ENCODE results near the gene ERICH3. TPM values are rescaled to one million over a fixed set of nuclear protein-coding genes. Genes with fewer than 3 reads are reported as not detected.

ERICH3 gene
- total RNA-seq, 4 donors from 2014 or later, result 0.13 TPM; not detected in 3

DNA sequence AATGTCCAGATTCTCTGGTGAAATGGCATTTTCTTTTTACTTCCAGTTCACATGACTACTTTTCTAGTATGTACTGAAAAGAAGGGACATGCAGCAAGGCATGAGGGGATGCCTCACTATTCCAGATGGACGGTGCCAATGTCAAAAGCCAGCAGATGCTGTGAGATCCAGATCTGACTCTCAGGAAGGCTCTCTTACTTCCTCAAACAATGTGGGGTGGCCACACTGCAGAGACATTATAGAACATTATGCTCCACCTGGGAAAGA lies 41.6 kb upstream of the ERICH3 start:
- WGBS, 2 donors (ENCODE audit: low coverage in 1 of 2), result 100% methylated on average over 1 of the region's 1 CpG; no CpG with 5 or more reads in 1 of the 2 donors

DNA sequence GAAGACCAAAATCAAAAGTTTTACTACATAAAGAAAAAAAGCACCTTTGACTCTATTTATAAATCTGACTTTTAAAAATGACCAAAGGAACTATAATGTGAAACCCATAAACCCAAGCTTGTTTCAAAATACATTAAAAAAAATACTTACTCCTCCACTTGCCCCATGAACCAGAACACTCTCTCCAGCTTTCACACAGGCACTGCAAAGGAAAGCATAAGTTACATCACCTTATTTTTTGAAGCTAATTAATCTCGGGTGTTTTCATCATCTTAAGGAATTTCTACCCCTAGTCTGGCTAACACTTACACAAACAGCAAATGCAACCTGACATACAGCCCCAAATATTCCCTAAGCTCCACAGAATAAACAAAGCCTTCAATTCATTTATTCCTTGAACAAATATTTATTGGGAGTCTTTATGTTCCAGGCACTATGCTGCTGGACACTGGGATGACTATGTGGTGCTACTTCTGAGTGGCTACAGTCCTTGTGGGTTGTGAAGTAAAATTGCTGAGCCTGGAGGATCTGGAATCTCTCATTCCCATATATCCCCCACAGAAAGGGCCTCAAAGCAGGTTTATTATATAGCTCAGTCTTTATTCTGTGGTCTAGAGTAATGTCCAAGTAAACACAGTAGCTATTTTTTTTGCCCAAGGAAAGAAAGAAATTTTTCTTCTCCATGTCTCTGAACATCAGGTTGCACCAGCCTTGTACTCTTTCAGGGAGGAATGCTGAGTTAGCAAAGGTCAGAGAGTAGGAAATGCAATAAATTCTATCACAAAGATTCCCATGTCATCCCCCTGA lies 41.0 kb upstream of the ERICH3 start:
- ATAC-seq, result peak; percentile 22
- Histone ChIP-seq H3K9me3 (no peaks in the 10 kb centered on the region), H3K27ac (peak overlapping the region in 3 of 4 donors; percentile 9 to 60 (median 59)), H3K36me3 (peaks cover 0 to 79% of the 10 kb centered on the region in 2 donors), H3K27me3 (no peaks in the 10 kb centered on the region), H3K4me1 (peaks cover 4 to 39% (median 6%) of the 10 kb centered on the region in 3 donors), H3K4me3 (no peak overlapping the region)
- WGBS, 2 donors (ENCODE audit: low coverage in 1 of 2), result 36 to 67% methylated on average over 1 of the region's 1 CpG
- peak; percentile 70 for TF ChIP-seq POLR2AphosphoS5 (IDR thresholded peaks at IDR 0.05)
- TF ChIP-seq POLR2A (IDR thresholded peaks at IDR 0.05), result no peak

More for the DNA sequence above, 41.6 kb upstream of the ERICH3 start:
- ATAC-seq, result no peak
- H3K4me3 ChIP-seq, result no peak overlapping the region
- peak overlapping the region in 2 of 4 donors; percentile 23 to 59 for H3K27ac ChIP-seq
- TF ChIP-seq POLR2A (IDR thresholded peaks at IDR 0.05) (no peak), POLR2AphosphoS5 (IDR thresholded peaks at IDR 0.05) (no peak), CTCF (IDR thresholded peaks at IDR 0.05) (no peak), EP300 (IDR thresholded peaks at IDR 0.05) (no peak)
- no peaks in the 10 kb centered on the region for H3K27me3 ChIP-seq
- H3K4me1 ChIP-seq, result peaks cover 4 to 39% (median 6%) of the 10 kb centered on the region in 3 donors
- no peaks in the 10 kb centered on the region for H3K9me3 ChIP-seq
- peaks cover 0 to 79% of the 10 kb centered on the region in 2 donors for H3K36me3 ChIP-seq

GRCh38 chr1:74713849-74714248 lies 40.3 kb upstream of the ERICH3 start:
- Histone ChIP-seq H3K36me3 (peaks cover 0 to 79% of the 10 kb centered on the region in 2 donors), H3K27ac (peak overlapping the region; percentile 57 to 69 (median 60))

GRCh38 chr1:74712881-74713280 lies 39.3 kb upstream of the ERICH3 start:
- peak overlapping the region; percentile 57 to 69 (median 60) for H3K27ac ChIP-seq
- WGBS, 2 donors (ENCODE audit: low coverage in 1 of 2), result 29 to 43% methylated on average over 1 of the region's 1 CpG
- H3K9me3 ChIP-seq, result no peaks in the 10 kb centered on the region
- peak; percentile 81 for ATAC-seq
- no peaks in the 10 kb centered on the region for H3K27me3 ChIP-seq
- peaks cover 0 to 79% of the 10 kb centered on the region in 2 donors for H3K36me3 ChIP-seq
- peaks cover 4 to 39% (median 6%) of the 10 kb centered on the region in 3 donors for H3K4me1 ChIP-seq
- H3K4me3 ChIP-seq, result no peak overlapping the region
- TF ChIP-seq EP300 (IDR thresholded peaks at IDR 0.05), result no peak
- peak; percentile 78 for TF ChIP-seq POLR2AphosphoS5 (IDR thresholded peaks at IDR 0.05)

More at GRCh38 chr1:74713849-74714248, 40.3 kb upstream of the ERICH3 start:
- Histone ChIP-seq H3K27me3 (no peaks in the 10 kb centered on the region), H3K4me3 (no peak overlapping the region), H3K9me3 (no peaks in the 10 kb centered on the region), H3K4me1 (peaks cover 4 to 39% (median 6%) of the 10 kb centered on the region in 3 donors)
- WGBS, 2 donors (ENCODE audit: low coverage in 1 of 2), result 64 to 76% methylated on average over 2 to 3 of the region's 3 CpGs
- TF ChIP-seq CTCF (IDR thresholded peaks at IDR 0.05), result no peak
- TF ChIP-seq POLR2AphosphoS5 (IDR thresholded peaks at IDR 0.05), result no peak
- no peak for TF ChIP-seq EP300 (IDR thresholded peaks at IDR 0.05)
- no peak for TF ChIP-seq POLR2A (IDR thresholded peaks at IDR 0.05)
- ATAC-seq, result no peak

DNA sequence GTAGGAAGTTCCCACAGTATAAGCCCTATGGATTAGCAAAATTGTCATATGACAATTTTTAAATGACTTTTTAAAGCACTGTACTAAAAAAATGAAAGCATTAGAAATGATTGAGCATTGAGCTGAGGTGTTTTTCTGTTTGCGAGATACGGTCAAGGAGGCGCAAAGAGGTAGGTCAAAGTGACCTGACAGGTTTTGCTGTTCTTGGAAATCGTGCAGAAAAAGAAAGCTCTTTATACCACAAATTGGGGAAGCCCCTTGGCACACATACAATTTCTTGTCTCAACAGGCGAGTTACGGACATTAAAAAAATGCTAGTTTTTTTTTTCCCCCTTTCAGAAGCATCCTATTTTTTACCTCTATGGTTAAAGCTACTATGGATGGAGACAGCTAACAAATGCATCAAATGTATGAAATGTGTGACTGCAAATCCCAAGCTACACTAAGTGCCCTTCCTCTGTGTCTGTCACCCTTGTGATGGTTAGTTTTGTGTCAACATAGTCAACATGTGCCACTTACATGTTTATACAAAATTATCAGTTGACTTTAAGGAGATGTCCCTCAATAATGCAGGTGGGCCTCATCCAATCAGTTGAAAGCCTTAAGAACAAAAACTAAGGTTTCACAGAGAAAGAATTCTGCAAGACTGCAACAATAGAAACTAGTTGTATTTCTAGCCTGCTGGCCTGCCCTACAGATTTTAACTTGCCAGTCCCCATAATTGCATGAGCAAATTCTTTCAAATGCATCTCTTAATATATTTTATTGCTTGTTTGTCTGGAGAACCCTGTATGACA lies 30.0 kb upstream of the ERICH3 start:
- no peak overlapping the region for H3K4me3 ChIP-seq
- no peak for ATAC-seq
- no peaks in the 10 kb centered on the region for H3K4me1 ChIP-seq
- H3K27me3 ChIP-seq, result no peaks in the 10 kb centered on the region
- H3K36me3 ChIP-seq, result peaks cover 3 to 70% of the 10 kb centered on the region in 2 donors
- no peak overlapping the region for H3K27ac ChIP-seq
- no peak for TF ChIP-seq EP300 (IDR thresholded peaks at IDR 0.05)
- TF ChIP-seq POLR2A (IDR thresholded peaks at IDR 0.05), result no peak
- TF ChIP-seq POLR2AphosphoS5 (IDR thresholded peaks at IDR 0.05), result no peak
- TF ChIP-seq CTCF (IDR thresholded peaks at IDR 0.05), result no peak
- H3K9me3 ChIP-seq, result no peaks in the 10 kb centered on the region
- 81 to 85% methylated on average over 6 of the region's 6 CpGs for WGBS, 2 donors (ENCODE audit: low coverage in 1 of 2)
